Fibroblast of the aortic adventitia (primary cell): ENCODE measurements around the gene TECTA. TPM values are rescaled to one million over a fixed set of nuclear protein-coding genes. Genes with fewer than 3 reads are reported as not detected.

Experiments used
- DNase-seq: peaks from one replicate; pipeline ENCODE4 v3.0.0-alpha.2; 2010; ENCODE audit warnings: low read depth
- H3K4me3 ChIP-seq: 2 replicates; pipeline ENCODE4 v1.5.1; 2011; ENCODE audit warnings: low read depth, mild to moderate bottlenecking, control low read depth, low read length, moderate library complexity
- total RNA-seq: library from RNA; depleted of rRNA; stranded (reverse); fragments of >200 nt; gene quantifications from 2 replicates; pipeline ENCODE4 v1.2.3, GENCODE V29; 2012; ENCODE audit warnings: low replicate concordance
- TF ChIP-seq, protein P1 (sequence below): IDR thresholded peaks from 2 replicates; pipeline ENCODE4 v1.5.1; 2011; ENCODE audit warnings: mild to moderate bottlenecking, low read length, control low read depth, inconsistent platforms; ENCODE audit not compliant: insufficient read depth

Gene TECTA
- total RNA-seq, 1 donor = 0.36 TPM

DNA sequence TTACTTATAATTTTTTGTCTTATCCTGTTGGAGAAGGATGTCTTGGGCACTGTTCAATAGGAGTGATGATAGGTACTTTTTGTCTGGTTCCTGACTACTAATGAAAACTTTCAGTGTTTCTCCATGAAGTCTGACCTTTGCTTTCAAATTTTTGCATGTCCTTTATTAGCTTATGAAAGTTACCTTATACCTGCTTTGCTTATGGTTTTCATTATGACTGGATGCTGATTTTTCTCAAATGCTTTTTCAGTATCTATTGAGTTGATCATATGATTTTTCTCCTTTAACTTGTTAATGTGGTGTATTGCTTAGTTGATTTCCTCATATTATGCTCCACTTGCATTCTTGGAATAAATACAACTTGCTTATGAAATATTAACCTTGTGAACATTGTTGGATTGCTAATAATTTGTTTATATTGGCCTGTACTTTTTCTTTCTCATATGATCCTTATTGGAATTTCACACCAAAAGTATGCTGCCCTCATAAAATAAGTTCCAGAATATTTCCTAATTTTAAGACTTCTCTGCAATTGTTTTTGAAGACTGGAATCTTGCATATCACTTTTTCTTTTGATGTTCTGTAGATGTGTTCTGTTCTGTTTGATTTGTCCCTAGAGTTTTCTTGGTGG lies 106.6 kb downstream of the TECTA start:
- TF ChIP-seq, protein P1, sequence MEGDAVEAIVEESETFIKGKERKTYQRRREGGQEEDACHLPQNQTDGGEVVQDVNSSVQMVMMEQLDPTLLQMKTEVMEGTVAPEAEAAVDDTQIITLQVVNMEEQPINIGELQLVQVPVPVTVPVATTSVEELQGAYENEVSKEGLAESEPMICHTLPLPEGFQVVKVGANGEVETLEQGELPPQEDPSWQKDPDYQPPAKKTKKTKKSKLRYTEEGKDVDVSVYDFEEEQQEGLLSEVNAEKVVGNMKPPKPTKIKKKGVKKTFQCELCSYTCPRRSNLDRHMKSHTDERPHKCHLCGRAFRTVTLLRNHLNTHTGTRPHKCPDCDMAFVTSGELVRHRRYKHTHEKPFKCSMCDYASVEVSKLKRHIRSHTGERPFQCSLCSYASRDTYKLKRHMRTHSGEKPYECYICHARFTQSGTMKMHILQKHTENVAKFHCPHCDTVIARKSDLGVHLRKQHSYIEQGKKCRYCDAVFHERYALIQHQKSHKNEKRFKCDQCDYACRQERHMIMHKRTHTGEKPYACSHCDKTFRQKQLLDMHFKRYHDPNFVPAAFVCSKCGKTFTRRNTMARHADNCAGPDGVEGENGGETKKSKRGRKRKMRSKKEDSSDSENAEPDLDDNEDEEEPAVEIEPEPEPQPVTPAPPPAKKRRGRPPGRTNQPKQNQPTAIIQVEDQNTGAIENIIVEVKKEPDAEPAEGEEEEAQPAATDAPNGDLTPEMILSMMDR = no peak
- peak; percentile 6 for DNase-seq

DNA sequence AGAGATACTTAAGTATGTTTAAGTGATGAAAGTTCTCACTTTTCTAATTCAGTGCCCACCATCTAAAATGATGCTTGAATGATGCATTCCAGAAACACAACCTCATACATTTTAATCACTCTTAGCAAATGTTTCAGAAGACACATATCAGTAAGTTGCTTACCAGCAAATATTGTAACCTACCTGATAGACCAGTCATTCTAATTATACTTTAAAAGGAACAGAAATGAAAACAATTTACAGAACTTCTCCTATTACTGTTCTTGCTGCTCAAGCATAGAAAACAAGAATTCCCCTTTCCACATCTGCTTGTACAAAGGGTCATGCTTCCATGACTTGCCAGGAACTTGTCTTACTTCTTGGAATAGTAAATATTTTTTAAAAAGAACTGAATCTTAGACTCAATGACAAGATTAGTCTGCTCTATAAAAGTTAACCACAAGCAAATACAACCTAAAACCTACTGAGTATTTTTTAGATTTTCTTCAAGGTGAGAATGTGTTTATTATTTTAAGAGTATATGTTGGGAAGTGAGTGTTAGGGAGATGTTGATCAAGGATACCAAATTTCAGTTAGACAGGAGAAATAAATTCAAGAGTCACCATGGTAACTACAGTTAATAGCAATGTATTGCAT lies 109.5 kb downstream of the TECTA start:
- no peak overlapping the region for H3K4me3 ChIP-seq
- DNase-seq = no peak
- TF ChIP-seq, protein P1 = no peak

More for the DNA sequence above, 106.6 kb downstream of the TECTA start:
- no peak overlapping the region for H3K4me3 ChIP-seq

DNA sequence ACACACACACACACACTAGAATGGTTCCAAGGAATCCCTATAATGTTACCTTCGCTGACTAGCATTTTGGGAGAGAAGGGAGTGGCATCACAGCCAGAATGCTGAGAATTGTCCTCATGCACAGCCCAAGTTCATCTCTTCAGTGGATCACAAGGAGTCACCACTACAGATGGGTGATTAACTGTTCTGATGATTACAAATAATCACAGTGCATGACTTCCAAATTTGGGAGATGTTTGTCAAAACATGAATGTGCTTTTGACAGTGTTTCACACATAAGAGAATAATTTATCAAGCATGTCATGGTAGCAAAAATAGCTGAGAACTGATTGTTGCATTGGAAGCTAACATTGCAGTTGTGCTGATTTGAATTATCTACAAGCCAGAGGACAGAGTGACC lies 110.6 kb downstream of the TECTA start:
- TF ChIP-seq, protein P1 = no peak
- DNase-seq = no peak
- H3K4me3 ChIP-seq = no peak overlapping the region

DNA sequence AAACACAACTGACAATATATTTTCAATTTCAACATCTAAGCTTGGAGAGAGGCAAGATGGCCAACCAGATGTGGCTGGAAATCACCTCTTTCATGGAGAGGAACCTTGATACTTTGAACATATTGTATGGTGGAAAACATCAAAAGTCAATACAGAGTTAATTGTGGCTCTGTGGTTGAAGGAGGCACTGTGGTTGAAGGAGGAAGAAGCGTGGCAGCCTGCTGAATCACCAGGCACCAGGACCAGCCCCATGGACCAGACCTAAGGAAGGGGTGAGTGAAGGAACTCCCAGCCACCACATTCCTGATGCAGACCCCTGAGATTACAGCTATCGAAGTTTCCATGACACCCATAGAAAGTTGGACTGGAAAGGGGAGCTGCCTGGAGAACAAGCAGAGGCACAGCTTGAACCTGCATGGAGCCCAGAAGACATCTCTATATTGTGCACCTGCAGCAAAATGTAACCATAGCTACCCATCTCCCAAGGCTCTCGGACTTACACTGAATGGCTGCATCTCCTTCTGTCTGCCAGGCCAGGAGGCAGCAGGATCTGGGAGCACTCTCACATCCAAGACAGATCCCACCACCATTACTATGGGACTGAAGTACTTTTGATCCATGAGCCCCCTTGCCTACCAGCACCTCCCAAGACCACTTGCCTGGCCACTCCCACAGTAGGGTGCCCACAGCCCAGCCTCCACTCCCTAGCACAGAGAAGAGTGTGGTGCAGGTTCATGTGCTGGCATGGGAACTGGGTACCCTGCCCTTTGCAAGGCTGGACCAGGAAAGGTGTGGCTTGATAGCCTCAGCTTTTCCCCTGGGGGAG lies 111.7 kb downstream of the TECTA start:
- TF ChIP-seq, protein P1 = no peak
- no peak for DNase-seq
- H3K4me3 ChIP-seq = no peak overlapping the region

DNA sequence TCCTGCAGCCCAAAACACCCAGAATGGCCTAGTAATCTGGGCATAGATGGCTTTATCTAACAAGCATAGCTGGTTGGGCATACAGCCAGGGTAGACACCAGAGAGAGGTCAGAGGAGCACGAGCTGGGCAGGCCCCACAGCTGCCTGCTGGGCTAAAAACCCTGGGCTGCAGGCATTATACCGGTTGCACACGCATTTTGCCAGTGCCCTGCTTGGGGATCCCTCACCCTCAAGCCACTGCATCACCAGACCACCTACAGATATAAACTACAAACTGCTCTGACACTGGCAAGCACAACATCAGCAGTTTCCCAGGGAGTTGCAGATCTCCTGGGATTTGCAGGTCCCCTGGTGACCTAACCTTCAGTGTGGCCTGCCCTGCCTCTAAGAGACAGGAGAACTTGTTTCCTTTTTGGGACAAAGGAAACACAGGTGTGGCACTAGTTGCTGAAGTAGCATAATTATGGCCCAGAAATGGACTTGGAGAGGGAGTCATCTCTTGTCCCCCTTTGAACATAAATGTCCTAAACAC lies 112.4 kb downstream of the TECTA start:
- TF ChIP-seq, protein P1 = no peak
- no peak for DNase-seq
- no peak overlapping the region for H3K4me3 ChIP-seq

DNA sequence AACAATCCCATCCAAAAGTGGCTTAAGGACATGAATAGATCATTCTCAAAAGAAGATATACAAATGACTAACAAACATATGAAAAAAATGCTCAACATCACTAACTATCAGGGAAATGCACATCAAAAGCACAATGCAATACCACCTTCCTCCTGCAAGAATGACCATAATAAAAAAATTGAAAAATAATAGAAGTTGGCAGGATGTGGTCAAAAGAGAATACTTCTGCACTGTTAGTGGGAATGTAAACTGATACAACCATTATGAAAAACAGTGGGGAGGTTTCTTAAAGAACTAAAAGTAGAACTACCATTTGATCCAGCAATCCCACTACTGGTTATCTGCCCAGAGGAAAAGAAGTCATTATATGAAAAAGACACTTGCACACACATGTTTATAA lies 113.8 kb downstream of the TECTA start:
- no peak for DNase-seq
- TF ChIP-seq, protein P1 = no peak
- no peak overlapping the region for H3K4me3 ChIP-seq
